GM19455 (cell line): ENCODE results near the gene CPD.
"Not testable (repeated sequence)": the region's sequence is repeated elsewhere in the genome, so short reads cannot be mapped to it uniquely, and the experiment has no call there.

Source experiments
- ATAC-seq: cut with Tn5 transposase; IDR thresholded peaks from one replicate; pipeline ENCODE4 v1.9.1; 2021; ENCODE audit not compliant: unreplicated experiment

CPD gene

GRCh38 chr17:30424471-30424870, 45.7 kb downstream of the CPD start:
- ATAC-seq: no peak

DNA sequence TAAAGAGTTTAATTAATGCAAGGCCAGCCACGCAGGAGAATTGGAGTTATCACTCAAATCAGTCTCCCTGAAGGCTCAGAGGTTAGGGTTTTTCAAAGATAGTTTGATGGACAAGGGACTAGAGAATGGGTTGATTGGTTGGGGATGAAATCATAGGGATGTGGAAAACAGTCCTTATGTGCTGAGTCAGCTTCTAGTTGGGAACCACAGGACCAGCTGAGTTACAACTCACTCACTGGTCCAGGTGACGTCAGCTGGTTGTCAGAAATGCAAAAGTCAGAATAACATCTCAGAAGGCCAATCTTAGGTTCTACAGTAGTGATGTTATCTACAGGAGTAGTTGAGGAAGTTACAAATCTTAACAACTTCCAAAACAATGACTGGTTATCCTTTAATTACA, 47.6 kb downstream of the CPD start:
- ATAC-seq: no peak

- ATAC-seq: no peak
These were observed 48.9 kb downstream of the CPD start for GRCh38 chr17:30427611-30428010.

DNA sequence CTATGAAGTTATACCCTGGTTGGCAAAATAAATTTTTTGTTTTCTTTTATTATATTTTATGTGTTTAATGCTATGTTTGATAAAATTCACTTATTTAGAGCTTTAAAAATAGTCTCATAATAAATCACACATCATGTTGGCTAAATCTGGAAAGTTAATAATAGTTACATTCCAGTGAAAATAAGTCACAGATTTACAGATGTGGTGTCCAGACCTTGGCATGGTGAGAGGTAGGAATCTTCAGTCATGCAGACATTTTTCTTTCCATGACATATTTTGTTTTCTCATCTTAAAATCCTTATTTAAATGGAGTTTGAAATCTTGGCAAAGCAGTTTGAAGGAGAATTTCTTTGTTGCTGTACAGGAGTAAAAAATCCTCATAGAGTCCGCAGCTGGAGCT, 50.4 kb downstream of the CPD start:
- no peak for ATAC-seq

DNA sequence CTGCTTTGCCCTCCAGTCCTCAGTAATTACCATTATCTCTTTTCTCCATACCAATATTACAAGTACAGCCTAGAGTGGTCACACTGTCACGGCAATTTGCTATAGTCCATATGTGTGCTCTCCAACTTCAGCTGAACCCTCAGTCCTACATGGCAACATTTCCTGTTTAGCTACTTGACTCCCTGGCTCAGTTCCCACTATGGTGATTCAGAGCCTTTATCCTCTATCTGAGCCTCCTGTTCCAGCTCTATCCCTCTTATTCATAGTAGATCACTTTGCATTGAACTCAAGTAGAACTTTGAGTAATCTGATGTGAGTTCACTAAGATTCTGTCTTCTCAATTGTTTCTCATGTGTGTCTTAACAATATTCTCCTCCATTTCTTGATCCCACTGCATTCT, 54.8 kb downstream of the CPD start:
- no peak for ATAC-seq

DNA sequence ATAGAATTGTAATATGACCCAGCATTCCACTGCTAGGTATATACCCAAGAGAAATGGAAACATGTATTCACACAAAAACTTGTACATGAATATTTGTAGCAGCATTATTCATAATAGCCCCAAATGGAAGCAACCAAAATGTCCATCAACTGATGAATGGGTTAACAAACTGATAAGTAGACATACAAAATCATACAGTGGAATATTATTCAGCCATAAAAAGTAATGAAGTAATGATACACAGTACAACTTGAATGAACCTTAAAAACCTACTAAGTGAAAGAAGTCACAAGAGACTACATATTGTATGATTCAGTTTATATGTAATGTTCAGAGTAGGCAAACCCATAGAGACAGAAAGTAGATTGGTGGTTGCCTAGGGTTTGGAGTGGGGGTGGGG, 58.0 kb downstream of the CPD start:
- no peak for ATAC-seq

DNA sequence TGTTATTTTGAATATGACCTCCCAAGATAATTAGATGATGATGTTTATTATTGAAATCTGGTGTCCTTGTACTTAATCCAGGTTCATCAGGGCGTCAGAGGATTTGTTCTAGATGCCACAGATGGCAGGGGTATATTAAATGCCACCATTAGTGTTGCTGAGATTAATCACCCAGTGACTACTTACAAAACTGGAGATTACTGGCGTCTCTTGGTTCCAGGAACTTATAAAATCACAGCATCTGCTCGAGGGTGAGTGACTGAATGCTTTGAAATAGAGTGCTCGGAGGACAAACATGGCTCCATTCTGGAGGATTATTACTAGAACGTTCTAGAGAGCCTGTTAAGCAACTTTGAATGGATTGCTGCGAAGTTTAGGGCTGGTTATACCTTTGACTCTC, 65.0 kb downstream of the CPD start:
- ATAC-seq: no peak

- ATAC-seq: not testable (repeated sequence)
These were observed 67.9 kb downstream of the CPD start for GRCh38 chr17:30446640-30447039.

DNA sequence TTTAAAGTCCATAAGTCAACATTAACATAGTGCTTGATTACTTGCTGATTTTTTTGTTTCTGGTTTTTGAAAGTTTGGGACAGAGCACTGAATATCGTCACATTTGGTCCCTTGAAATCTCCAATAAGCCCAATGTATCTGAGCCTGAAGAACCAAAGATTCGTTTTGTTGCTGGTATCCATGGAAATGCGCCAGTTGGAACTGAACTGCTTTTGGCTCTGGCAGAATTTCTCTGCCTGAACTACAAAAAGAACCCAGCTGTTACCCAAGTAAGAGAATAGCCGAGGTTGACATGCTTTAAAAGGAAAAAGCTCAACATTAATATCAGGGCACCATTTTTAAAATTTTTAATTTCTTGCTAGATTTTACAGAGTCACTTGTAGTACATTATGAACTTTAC, 70.8 kb downstream of the CPD start:
- ATAC-seq: no peak

DNA sequence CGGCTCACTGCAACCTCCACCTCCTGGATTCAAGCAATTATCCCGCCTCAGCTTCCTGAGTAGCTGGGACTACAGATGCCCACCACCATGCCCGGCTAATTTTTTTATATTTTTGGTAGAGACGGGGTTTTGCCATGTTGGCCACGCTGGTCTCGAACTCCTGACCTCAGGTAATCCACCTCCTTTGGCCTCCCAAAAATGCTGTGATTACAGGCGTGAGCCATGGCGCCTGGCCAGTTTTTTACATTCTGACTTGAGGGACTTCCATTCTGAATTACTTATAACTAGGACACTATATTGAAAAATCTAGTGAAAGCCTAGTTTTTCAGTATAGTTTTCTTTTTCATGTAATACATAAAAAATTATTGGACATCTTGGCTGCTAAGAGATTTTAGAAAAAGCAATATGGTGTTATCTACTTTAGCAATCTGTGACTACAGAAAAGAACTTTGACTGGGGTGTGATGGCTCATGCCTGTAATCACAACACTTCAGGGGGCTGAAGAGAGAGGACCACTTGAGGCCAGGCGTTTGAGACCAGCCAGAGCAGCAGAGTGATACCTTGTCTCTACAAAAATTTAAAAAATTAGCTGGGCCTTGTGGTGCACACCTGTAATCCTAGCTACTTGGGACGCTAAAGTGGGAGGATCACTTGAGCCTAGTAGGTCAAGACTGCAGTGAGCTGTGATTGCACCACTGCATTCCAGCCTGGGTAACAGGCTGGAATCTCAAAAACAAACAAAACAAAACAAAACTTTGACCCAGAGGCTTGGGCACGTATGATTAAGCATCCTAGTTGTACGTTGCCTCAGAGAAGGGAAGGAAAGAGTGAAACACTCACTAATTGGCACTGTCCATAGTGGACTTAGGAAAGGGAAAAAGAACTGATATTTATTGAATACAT, 71.6 kb downstream of the CPD start:
- ATAC-seq: no peak

DNA sequence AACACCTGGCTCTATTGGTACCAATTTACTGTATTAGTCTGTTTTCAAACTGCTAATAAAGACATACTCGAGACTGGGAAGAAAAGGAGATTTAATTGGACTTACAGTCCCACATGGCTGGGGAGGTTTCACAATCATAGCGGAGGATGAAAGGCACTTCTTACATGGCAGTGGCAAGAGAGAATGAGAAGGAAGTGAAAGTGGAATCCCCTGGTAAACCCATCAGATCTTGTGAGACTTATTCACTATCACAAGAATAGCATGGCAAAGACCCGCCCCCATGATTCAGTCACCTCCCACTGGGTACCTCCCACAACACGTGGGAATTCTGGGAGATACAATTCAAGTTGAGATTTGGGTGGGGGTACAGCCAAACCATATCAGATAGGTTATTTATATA, 75.9 kb downstream of the CPD start:
- ATAC-seq: no peak

DNA sequence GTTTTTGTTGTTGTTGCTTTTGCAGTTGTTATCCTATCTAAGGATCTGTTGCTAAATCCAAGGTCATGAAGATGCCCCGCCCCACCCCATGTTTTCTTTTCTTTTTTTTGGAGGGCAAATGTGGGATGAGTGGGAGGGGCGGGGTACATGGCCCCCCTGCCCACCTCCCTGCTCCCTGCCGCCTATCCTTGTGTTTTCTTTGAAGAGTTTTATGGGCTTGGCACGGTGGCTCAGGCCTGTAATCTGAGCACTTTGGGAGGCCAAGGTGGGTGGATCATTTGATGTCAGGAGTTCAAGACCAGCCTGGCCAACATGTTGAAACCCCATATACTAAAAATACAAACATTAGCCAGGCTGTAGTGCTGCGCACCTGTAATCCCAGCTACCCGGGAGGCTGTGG, 79.6 kb downstream of the CPD start:
- no peak for ATAC-seq

GRCh38 chr17:30458797-30459413, 80.2 kb downstream of the CPD start:
- not testable (repeated sequence) for ATAC-seq

DNA sequence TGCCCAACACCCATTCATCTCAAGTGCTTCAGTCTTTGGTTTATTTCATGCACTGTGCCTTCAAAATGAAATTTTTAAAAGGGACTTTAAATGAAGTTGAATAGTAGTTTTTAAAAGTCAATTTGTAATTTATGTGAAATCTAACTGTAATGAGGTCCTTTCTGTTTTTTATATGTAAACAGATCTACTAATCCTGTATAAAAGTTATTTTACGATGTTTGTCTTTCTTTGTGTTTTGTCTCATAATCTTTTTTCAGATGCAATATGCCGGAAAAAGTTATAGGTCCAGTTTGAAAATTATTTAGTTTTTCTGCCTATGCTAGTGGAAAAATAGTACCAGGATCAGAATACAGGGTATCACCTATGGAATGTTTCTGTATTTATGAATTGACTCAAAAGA, 89.7 kb downstream of the CPD start:
- no peak for ATAC-seq

GRCh38 chr17:30472238-30472890, 93.6 kb downstream of the CPD start:
- no peak for ATAC-seq

DNA sequence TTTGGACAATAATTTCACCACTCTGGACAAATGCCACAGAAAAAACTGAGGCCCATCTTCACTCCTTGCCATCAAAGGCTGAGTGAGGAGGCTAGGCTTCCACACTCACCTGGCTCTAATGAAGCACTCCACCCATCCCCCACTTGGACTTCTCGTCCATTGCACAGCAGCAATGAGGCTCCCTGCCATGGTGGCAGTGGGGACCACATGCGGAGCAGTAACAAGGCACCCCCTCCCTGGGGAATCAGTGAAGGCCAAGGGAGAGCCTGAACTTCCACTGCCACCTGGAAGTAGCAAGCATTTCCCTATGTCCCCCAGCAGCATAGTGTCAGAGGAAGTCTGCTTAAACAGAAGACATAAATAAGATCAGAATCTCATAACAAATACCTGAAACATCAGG, 96.5 kb downstream of the CPD start:
- no peak for ATAC-seq

- no peak for ATAC-seq
These were observed 98.0 kb downstream of the CPD start for GRCh38 chr17:30476726-30477082.

DNA sequence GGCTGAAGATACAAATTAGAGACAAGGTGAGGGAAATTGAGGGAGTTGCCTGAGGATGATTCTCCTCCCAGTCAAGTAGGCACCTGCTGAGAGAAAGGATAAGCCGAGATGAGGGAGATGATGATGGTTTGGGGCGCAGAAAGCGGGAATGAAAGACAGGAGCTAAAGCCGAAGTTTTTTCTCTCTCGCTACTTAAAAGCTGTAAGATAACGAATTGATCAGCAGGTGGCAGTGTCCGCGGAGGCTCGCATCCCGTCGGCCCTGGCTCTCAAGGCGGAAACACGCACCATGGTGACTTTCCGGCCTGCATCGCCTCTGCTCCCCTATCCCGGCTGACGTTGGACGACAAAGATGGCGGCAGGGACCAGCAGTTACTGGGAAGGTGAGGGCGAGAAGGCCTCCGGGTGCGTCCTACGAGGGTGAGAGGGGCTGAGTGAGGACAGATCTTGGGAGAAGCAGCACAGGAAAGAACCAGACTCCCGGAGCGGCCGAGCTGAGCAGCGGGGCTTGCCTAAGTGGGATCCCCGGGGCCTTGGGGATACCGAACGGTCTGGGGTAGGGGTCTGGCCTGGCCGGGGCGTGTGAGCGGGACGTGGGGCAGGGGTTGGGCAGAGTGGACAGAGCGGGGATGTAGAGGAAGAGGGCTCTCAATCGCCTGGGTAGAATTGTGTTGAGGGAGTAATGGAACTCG, 98.5 kb downstream of the CPD start, which contains the start of gene GOSR1:
GOSR1 (plus strand) TSS at position 326 of the 691 bp plus-strand sequence; CDS start at position 352, 26 bp downstream.
- peak; percentile 93 for ATAC-seq

DNA sequence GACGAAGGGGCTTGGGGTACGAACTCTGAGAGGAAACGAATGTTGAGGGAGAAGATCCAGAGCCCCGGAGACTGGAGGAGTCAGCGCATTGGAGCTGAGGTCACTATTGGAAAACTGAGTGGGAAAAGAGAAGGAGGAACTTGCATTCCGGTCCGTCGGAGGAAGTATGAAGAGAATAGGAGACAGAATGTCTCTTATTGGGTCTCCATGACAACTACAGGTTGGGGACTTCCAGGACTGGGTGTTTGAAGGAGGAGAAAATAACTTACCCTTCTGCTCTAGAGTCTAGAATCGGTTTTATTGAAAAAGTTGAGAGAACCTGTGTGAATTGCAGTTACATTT, 99.0 kb downstream of the CPD start:
- ATAC-seq: no peak

DNA sequence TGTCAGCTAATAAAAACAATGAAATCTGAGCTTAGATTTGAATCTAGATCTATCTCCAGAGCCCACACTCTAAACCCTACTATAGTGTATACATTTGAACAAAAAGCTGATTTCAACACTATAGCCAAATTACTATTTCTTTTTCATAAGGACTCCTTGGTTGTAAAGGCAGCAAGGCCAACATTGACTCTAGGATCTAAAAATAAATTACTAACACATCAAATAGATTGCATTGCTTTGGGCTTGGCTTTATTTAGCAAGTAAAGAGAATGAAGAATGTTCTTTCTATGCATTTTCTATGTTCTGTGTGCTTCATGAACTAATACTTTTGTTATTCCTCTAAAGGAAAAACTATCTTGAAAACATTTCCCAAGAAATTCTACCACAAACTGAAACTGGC, 103.8 kb downstream of the CPD start:
- no peak for ATAC-seq

- ATAC-seq: no peak
These were observed 104.4 kb downstream of the CPD start for GRCh38 chr17:30483159-30483558.

DNA sequence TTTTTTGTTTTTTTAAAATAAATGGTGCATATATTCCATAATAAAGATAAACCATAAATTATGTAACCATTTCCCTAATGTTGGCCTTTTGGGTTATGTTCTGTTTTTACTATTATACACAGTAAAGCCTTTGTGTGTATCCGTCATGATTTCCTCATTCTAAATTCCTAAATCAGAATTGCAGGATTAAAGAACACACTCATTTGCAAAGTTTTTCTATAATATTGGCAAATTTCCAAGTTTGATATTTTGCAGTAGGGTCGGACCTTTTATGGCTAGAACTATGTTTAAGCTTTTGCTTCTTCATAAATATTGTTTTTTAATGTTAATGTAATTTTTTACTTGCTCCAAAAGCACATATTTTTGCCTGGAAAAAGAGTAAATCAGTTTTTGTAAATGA, 115.1 kb downstream of the CPD start:
- no peak for ATAC-seq
